ENCODE results near the gene ACKR3.

DNA sequence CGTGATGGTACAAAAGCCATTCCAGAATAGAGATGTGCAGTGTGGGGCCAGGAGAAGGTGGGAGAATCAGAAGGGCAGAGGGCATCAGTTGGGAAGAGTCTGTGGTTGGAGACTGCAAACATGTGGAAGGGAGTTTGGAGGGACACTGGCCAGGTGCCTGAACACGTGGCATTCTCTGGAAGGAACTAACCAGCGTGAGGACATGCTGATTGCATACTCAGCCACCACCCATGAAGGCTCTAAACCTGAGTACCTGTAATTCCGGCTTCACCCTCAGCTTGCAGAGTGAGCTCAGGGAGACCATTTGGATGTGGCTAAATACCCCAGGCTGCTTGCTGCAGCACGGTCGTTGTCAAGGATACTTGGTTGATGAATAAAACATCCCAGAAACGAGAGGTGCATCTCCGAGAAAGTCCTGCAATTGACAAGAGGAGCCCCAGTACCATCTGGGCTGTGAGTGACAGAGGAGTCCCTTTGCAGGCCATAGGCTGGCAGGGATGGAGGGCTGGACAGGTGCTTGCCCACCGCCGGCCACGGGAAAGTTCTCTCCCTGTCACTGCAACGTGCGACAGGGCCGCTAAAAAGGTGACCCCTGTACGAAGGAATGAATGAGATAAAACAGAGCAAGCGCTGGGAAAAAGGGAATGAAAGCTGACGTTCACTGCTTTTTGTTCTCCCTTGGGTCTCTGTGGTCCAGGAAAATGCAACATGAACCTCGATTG lies 5.0 kb downstream of the ACKR3 start:
- TF ChIP-seq POLR2AphosphoS5 (IDR thresholded peaks at IDR 0.05; ENCODE audit: borderline replicate concordance, low read depth, low read length) (no peak), EZH2 (IDR thresholded peaks at IDR 0.05) (no peak)
